Endothelial cell (in vitro differentiated cells): Measurements from ENCODE around the gene SPINK4. TPM values are rescaled to one million over a fixed set of nuclear protein-coding genes. Genes with fewer than 3 reads are reported as not detected.

Experiments
- DNase-seq: peaks from one replicate; pipeline ENCODE4 v3.0.0; 2021; ENCODE audit warnings: low spot score
- H3K27ac Mint-ChIP-seq: one replicate; pipeline ENCODE4 v1.8.0; 2021; ENCODE audit warnings: mixed read lengths, inconsistent platforms; ENCODE audit not compliant: unreplicated experiment
- H3K27me3 Mint-ChIP-seq: one replicate; pipeline ENCODE4 v1.8.0; 2021; ENCODE audit warnings: mild to moderate bottlenecking, moderate library complexity, mixed read lengths, inconsistent platforms; ENCODE audit not compliant: unreplicated experiment
- H3K36me3 Mint-ChIP-seq: one replicate; pipeline ENCODE4 v1.8.0; 2021; ENCODE audit warnings: mild to moderate bottlenecking, low read depth, mixed read lengths, inconsistent platforms; ENCODE audit not compliant: unreplicated experiment
- H3K4me1 Mint-ChIP-seq: one replicate; pipeline ENCODE4 v1.8.0; 2021; ENCODE audit warnings: mild to moderate bottlenecking, mixed read lengths, inconsistent platforms; ENCODE audit not compliant: unreplicated experiment
- H3K4me3 Mint-ChIP-seq: one replicate; pipeline ENCODE4 v1.8.0; 2021; ENCODE audit warnings: mild to moderate bottlenecking, mixed read lengths, inconsistent platforms; ENCODE audit not compliant: unreplicated experiment
- H3K9me3 Mint-ChIP-seq: one replicate; pipeline ENCODE4 v1.8.0; 2021; ENCODE audit warnings: mixed read lengths, inconsistent platforms; ENCODE audit not compliant: unreplicated experiment
- total RNA-seq: library from RNA; stranded (reverse); fragmentation: NEBNext Ultra II Directional; extraction: Animal tissue kit (Norgen Biotek cat#: 25700); gene quantifications from one replicate; pipeline ENCODE4 v1.2.1, GENCODE V29; 2021; ENCODE audit not compliant: unreplicated experiment
- TF ChIP-seq, protein P1 (sequence below): fragments of 200-600 bp; sonication (generic); IDR thresholded peaks from one replicate; pipeline ENCODE4 v1.5.0; 2021; ENCODE audit warnings: antibody characterized with exemption; ENCODE audit not compliant: unreplicated experiment

The SPINK4 gene
- total RNA-seq, 1 donor from 2014 or later = not detected

GRCh38 chr9:33264003-33264472, 24.1 kb downstream of the SPINK4 start:
- no peak for DNase-seq
- TF ChIP-seq, protein P1, sequence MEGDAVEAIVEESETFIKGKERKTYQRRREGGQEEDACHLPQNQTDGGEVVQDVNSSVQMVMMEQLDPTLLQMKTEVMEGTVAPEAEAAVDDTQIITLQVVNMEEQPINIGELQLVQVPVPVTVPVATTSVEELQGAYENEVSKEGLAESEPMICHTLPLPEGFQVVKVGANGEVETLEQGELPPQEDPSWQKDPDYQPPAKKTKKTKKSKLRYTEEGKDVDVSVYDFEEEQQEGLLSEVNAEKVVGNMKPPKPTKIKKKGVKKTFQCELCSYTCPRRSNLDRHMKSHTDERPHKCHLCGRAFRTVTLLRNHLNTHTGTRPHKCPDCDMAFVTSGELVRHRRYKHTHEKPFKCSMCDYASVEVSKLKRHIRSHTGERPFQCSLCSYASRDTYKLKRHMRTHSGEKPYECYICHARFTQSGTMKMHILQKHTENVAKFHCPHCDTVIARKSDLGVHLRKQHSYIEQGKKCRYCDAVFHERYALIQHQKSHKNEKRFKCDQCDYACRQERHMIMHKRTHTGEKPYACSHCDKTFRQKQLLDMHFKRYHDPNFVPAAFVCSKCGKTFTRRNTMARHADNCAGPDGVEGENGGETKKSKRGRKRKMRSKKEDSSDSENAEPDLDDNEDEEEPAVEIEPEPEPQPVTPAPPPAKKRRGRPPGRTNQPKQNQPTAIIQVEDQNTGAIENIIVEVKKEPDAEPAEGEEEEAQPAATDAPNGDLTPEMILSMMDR = no peak
- Mint-ChIP-seq H3K27ac (peak overlapping the region; percentile 94), H3K36me3 (peaks cover 47% of the 10 kb centered on the region), H3K9me3 (no peaks in the 10 kb centered on the region), H3K4me3 (peak overlapping the region; percentile 99), H3K4me1 (peaks cover 34% of the 10 kb centered on the region), H3K27me3 (peaks cover 14% of the 10 kb centered on the region)

DNA sequence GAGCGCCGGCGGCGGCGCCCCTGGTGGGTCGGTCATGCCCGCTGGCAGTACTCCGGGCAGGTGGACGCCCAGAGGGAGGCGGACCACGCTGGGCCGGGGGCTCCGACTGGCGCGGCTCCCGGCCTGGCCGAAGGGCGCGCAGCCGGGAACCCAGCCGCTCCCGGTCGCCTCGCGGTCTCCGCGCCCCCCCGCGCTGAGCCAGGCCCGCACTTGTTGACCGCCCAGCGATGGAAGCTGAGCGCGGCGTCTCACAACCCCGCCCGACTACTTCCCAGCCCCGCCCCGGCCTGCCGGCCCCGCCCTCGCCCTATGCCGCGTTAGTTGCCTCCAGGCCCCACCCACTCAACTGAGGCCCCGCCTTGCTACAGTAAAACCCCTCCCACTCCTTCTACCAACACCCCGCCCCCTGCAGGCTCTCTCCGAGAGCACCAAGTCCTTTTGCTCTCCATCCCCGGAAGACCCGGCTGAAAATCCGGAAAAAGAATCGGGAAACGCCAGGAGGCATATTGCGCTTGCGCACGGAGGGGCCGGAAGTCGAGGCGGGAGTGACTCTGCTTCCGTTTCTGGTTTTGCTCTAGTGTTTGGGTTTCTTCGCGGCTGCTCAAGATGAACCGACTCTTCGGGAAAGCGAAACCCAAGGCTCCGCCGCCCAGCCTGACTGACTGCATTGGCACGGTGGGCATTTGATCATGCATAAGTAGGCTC, 24.7 kb downstream of the SPINK4 start, which contains the start of the genes BAG1 and CHMP5:
Gene BAG1, minus strand, starts transcription at position 236 of the 705 bp plus-strand sequence.
Gene CHMP5, plus strand, starts transcription at position 577 of the 705 bp plus-strand sequence. Its CDS starts 30 bp downstream, at position 607.
- TF ChIP-seq, protein P1 = peak; percentile 52
- Mint-ChIP-seq H3K27me3 (peaks cover 14% of the 10 kb centered on the region), H3K9me3 (no peaks in the 10 kb centered on the region), H3K36me3 (peaks cover 45% of the 10 kb centered on the region), H3K4me1 (peaks cover 34% of the 10 kb centered on the region), H3K4me3 (peak within 1 kb of the TSS; percentile 99), H3K27ac (peak within 1 kb of the TSS; percentile 98)
- DNase-seq = peak; percentile 99

- Mint-ChIP-seq H3K27ac (peak overlapping the region; percentile 98), H3K9me3 (no peaks in the 10 kb centered on the region), H3K4me1 (peaks cover 34% of the 10 kb centered on the region), H3K36me3 (peaks cover 40% of the 10 kb centered on the region), H3K4me3 (peak overlapping the region; percentile 98), H3K27me3 (peaks cover 14% of the 10 kb centered on the region)
- no peak for DNase-seq
- TF ChIP-seq, protein P1 = no peak
Measured at GRCh38 chr9:33265211-33265865, 25.4 kb downstream of the SPINK4 start.

- peaks cover 14% of the 10 kb centered on the region for H3K27me3 Mint-ChIP-seq
Measured at GRCh38 chr9:33267151-33267767, 27.3 kb downstream of the SPINK4 start.

More at GRCh38 chr9:33267151-33267767, 27.3 kb downstream of the SPINK4 start:
- peaks cover 34% of the 10 kb centered on the region for H3K4me1 Mint-ChIP-seq
- no peak overlapping the region for H3K27ac Mint-ChIP-seq
- TF ChIP-seq, protein P1 = no peak
- H3K4me3 Mint-ChIP-seq = peak overlapping the region; percentile 2
- no peaks in the 10 kb centered on the region for H3K9me3 Mint-ChIP-seq
- H3K36me3 Mint-ChIP-seq = peaks cover 40% of the 10 kb centered on the region
- DNase-seq = no peak
